Activated T-cell treated with anti-CD3 and anti-CD28 coated beads, Interleukin-2, amount 50 U/mL, for 24 hours (primary cell): ENCODE data around the gene TBC1D16.
"Not testable (repeated sequence)": the region's sequence is repeated elsewhere in the genome, so short reads cannot be mapped to it uniquely, and the experiment has no call there.

Source experiments
- DNase-seq: peaks from one replicate; pipeline ENCODE4 v3.0.0-alpha.2; 2020
- H3K27ac Mint-ChIP-seq: 2 replicates; pipeline ENCODE4 v1.8.0; 2020; ENCODE audit warnings: mild to moderate bottlenecking, mixed read lengths
- H3K27me3 Mint-ChIP-seq: 2 replicates; pipeline ENCODE4 v1.8.0; 2020; ENCODE audit warnings: mixed read lengths
- H3K36me3 Mint-ChIP-seq: 2 replicates; pipeline ENCODE4 v1.8.0; 2020; ENCODE audit warnings: low read depth, mixed read lengths
- H3K4me1 Mint-ChIP-seq: 2 replicates; pipeline ENCODE4 v1.8.0; 2020; ENCODE audit warnings: low read depth, mixed read lengths
- H3K4me3 Mint-ChIP-seq: 2 replicates; pipeline ENCODE4 v1.8.0; 2020; ENCODE audit warnings: mild to moderate bottlenecking, moderate library complexity, mixed read lengths
- H3K9me3 Mint-ChIP-seq: 2 replicates; pipeline ENCODE4 v1.8.0; 2020; ENCODE audit warnings: mixed read lengths

The TBC1D16 gene

DNA sequence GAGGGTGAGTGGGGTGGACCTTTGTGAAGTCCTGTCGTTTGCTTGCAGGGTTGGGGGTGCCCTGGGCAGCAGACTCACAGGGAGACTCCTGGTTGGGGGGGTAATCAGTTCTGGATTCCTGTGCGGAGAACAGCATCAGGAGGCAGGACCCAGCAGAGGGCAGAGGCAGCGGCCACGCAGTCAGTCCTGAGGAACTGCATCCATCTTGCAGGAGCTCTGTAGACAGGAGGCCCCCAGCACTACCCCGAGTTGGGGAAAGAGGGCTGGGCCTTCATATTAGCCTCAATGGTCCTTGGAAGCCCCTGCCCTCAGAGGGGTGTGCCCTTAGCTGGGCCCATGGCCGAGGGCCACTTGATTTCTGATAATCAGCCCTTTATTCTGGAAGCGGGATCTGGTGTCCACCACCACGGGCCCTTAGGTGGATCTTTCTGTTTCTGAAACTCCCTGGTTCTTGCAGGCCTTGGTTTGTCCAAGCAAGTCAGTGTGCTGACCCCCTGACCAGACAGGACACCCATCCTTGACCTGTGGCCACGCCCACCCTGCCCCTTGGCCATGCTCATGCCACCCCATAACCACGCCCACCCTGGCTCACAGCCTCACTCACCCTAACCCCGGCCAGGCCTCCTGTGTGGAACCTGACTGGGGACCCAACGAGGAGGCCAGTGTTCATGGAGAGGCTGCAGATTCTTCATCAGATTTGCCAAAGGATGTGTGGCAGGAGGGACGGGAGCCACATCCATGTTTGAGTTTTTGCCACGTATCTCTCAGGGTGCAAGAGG is 122.9 kb downstream of the TBC1D16 start:
- Mint-ChIP-seq H3K36me3 (no peaks in the 10 kb centered on the region), H3K4me3 (no peak overlapping the region), H3K27me3 (peaks cover 17% of the 10 kb centered on the region), H3K27ac (no peak overlapping the region), H3K9me3 (no peaks in the 10 kb centered on the region), H3K4me1 (no peaks in the 10 kb centered on the region)
- DNase-seq, result no peak

DNA sequence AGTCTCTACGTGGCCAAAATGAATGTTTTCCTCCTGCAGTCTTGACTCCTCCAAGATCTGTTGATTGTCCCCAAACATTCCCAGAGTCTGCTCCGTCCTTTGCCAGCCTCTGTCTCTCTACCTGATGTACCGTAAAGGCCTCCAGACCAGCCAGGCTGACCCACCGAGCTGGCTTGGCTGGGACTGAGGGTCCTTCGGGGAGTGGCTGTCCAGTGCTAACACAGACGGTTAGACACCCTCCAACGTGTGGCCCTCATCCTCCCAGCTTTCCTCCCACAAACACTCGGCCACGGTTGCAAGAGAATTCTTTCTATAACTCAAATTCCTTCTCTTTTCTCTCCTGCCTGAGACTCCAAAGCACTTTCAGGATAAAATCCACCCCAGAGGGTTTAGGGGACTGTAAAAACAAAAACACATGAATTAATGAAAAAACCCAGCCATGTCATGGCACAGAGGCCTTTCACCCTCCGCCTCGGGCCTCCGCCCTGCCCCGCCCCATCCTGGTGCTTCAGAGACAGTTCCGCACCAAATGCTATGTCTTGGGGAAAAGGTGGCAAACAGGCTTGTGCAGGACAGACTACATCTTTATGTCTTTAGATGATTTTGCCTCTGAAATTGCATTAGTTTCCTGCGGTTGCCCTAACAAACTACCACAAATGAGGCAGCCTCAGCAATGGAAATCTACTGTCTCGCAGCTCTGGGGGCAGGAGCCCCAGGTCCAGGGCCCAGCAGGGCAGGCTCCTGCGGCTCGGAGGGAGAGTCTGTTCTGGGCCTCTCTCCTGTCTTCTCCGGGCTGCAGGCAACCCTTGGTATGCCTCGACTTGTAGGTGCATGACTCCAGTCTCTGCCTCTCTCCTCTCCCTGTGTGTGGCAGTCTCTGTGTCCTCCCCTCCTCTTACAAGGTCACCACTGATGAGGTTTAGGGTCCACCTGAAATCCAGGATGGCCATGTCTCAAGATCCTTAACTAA is 124.0 kb downstream of the TBC1D16 start:
- DNase-seq, result no peak
- Mint-ChIP-seq H3K4me3 (no peak overlapping the region), H3K27me3 (peaks cover 18% of the 10 kb centered on the region), H3K27ac (no peak overlapping the region), H3K36me3 (no peaks in the 10 kb centered on the region), H3K9me3 (no peaks in the 10 kb centered on the region), H3K4me1 (no peaks in the 10 kb centered on the region)

DNA sequence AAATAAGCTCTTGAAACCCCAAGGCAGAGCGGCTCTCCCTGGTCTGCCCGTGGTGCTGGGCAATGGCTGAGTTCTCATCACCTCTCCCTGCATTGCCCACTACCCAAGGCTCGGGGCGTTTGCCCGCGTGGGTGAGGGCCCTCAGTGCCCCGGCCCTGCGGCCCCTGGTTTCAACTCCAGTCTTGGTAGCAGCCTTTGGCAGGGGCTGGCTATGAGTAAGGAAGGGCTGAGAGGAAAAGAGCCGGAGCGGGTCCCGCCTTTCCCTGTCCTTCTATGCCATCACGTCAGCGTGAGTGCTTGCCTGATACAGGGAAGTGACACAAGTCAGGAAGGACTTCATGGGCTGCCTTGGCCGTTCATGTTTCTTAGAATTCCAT is 124.7 kb downstream of the TBC1D16 start:
- Mint-ChIP-seq H3K27ac (no peak overlapping the region), H3K4me1 (no peaks in the 10 kb centered on the region)

DNA sequence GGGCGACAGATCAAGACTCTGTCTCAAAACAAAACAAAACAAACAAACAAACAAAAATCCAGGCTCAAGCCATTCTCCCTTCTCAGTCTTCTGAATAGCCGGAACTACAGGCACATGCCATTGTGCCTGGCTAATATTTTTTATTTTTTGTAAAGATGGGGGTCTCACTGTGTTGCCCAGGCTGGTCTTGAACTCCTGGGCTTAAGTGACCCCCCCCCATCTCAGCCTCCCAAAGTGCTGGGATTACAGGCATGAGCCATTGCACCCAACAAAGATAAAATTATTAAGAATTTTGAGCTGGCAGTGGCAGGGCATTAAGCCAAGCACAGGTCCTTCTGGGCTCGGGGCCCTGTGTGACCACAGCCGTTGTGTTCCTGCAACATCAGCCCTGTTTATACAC is 126.6 kb downstream of the TBC1D16 start:
- no peaks in the 10 kb centered on the region for H3K9me3 Mint-ChIP-seq
- H3K27me3 Mint-ChIP-seq, result peaks cover 12% of the 10 kb centered on the region
- no peak for DNase-seq
- H3K36me3 Mint-ChIP-seq, result no peaks in the 10 kb centered on the region
- no peak overlapping the region for H3K4me3 Mint-ChIP-seq
- no peak overlapping the region for H3K27ac Mint-ChIP-seq
- H3K4me1 Mint-ChIP-seq, result no peaks in the 10 kb centered on the region

More for the DNA sequence above, 124.7 kb downstream of the TBC1D16 start:
- DNase-seq, result no peak
- H3K27me3 Mint-ChIP-seq, result peaks cover 16% of the 10 kb centered on the region
- no peaks in the 10 kb centered on the region for H3K36me3 Mint-ChIP-seq
- no peak overlapping the region for H3K4me3 Mint-ChIP-seq
- H3K9me3 Mint-ChIP-seq, result no peaks in the 10 kb centered on the region

DNA sequence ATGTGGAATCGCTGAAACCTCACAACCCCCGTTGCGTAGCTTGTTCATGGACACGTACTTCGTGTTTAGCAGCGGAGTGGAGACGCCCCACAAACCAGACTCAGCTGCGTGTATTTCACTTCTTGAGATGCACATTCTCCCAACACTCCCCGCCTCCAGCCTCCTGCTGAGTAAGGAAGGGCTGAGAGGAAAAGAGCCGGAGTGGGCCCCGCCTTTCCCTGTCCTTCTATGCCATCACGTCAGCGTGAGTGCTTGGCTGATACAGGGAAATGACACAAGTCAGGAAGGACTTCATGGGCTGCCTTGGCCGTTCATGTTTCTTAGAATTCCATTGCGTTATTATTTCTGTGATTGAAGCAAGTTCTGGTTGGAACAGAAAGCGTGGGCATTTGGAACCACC is 127.8 kb downstream of the TBC1D16 start:
- no peak for DNase-seq
- Mint-ChIP-seq H3K4me3 (no peak overlapping the region), H3K4me1 (no peaks in the 10 kb centered on the region), H3K36me3 (no peaks in the 10 kb centered on the region), H3K27me3 (peaks cover 9% of the 10 kb centered on the region), H3K27ac (no peak overlapping the region), H3K9me3 (no peaks in the 10 kb centered on the region)

DNA sequence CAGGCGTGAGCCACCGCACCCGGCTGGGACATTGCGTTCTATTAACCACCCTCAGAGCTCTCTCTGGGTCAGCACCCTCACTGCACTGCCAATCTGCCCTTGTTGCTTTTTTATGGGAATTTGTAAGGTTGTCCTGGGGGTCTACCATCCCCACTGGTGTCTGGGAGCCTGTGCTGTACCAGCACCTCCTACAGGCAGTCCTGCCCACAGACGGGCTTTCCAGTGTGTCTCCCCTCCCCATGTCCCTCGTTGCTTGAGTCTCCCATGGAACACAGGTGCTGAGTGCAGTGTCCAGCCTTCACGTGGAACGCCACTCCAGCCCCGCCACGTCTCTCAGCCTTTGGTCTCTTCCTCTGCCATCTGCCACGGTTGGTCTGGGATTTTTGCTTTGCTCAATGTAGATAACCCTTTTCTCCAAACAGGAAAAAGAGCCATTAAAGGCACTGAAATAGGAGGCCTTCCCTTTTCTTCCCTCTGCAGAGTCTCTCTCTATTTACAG is 128.4 kb downstream of the TBC1D16 start:
- H3K4me3 Mint-ChIP-seq, result no peak overlapping the region
- no peaks in the 10 kb centered on the region for H3K36me3 Mint-ChIP-seq
- no peaks in the 10 kb centered on the region for H3K9me3 Mint-ChIP-seq
- no peaks in the 10 kb centered on the region for H3K4me1 Mint-ChIP-seq
- no peak for DNase-seq
- peaks cover 9% of the 10 kb centered on the region for H3K27me3 Mint-ChIP-seq
- H3K27ac Mint-ChIP-seq, result no peak overlapping the region

DNA sequence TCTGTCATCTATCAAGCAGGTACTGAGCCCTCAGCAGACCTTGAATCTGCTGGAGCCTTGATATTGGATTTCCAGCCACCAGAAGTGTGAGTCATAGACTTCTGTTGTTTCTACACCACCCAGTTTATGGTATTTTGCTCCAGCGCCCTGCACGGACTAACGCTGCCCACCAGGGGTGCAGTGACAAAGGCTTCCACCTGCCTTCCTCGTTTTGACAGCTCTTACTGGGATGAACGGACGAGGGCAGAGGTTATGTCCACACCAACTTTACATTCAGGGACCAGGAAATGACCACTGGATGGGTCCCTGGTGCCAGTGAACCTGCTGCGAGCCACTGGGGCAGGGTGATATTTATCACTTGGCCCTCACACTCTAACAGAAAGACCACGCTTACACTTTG is 129.8 kb downstream of the TBC1D16 start:
- Mint-ChIP-seq H3K4me3 (no peak overlapping the region), H3K27ac (no peak overlapping the region), H3K4me1 (no peaks in the 10 kb centered on the region), H3K36me3 (no peaks in the 10 kb centered on the region), H3K9me3 (no peaks in the 10 kb centered on the region), H3K27me3 (peaks cover 9% of the 10 kb centered on the region)
- DNase-seq, result no peak

DNA sequence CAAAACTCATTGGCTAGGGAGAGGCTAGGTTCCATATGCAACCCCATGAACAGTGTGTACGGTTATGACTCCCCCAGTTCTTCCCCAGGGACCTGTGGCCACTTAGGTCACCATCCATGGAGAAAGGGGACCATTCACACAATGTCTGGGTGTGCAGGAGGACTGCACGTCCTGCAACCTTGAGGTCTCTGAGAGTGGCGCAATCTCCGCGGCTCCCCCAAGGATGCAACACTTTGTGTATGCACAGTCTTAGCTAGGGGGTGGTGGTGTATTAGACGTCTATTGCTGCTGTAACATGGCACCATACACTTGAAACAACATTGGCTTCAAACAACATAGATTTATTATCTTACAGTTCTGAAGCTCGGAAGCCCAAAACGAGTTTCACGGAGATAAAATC is 130.8 kb downstream of the TBC1D16 start:
- no peaks in the 10 kb centered on the region for H3K36me3 Mint-ChIP-seq
- DNase-seq, result no peak
- no peaks in the 10 kb centered on the region for H3K9me3 Mint-ChIP-seq
- H3K27ac Mint-ChIP-seq, result no peak overlapping the region
- H3K27me3 Mint-ChIP-seq, result peaks cover 9% of the 10 kb centered on the region
- no peak overlapping the region for H3K4me3 Mint-ChIP-seq
- H3K4me1 Mint-ChIP-seq, result no peaks in the 10 kb centered on the region

DNA sequence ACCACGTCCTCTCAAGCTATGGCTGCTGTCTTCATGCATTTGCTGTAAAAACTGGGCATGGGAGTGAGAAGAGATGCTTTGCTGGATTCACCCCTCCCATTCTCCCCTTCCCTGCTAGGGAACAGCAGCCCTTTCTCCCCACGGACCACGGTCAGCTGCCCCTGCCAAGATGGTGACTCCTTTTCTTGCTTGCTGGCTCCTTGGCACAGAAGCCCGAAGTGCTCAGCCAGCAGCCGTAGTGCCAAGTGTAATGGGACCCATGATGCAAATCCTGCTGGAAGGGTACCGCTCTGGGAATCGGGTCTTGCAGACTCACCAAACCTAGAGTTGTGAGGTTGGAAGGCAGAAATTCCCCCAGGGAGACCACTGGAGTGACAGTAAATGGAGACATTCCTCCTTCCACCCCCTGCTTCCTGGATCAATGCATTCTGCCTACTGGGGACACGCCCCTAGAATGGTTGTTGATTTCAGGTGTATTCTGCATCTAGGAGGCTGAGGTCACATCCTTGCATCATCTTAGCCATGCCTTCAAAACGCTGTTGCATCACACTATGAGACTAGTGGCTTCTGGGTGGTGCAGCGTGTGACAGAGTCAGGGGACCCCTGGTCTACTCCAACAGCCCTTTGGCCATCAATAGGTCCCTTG is 133.4 kb downstream of the TBC1D16 start:
- Mint-ChIP-seq H3K4me1 (no peaks in the 10 kb centered on the region), H3K36me3 (no peaks in the 10 kb centered on the region), H3K9me3 (peaks cover 4% of the 10 kb centered on the region), H3K27me3 (peaks cover 16% of the 10 kb centered on the region), H3K27ac (no peak overlapping the region), H3K4me3 (no peak overlapping the region)
- DNase-seq, result no peak

DNA sequence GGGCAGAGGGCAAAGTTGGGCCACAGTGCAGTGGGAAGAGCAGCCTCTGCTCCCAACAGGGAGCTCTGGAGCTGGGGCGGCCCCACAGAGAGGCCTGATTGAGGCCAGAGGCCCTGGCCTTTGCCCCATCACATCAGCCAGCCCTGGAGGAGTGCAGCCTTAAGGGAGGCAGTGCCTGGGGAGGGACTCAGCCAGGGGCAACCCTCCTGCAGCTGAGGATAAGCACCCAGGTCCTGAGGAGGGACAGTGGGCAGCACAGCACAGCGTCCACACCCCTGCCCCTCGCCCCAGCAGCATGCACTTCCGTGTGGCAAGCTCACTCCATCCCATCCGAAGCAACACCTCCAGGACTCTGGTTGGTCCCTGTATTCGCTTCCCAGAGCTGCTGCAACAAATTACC is 134.5 kb downstream of the TBC1D16 start:
- no peaks in the 10 kb centered on the region for H3K36me3 Mint-ChIP-seq
- H3K4me1 Mint-ChIP-seq, result no peaks in the 10 kb centered on the region
- DNase-seq, result no peak
- H3K4me3 Mint-ChIP-seq, result no peak overlapping the region
- no peak overlapping the region for H3K27ac Mint-ChIP-seq
- H3K27me3 Mint-ChIP-seq, result peaks cover 18% of the 10 kb centered on the region
- peaks cover 4% of the 10 kb centered on the region for H3K9me3 Mint-ChIP-seq

DNA sequence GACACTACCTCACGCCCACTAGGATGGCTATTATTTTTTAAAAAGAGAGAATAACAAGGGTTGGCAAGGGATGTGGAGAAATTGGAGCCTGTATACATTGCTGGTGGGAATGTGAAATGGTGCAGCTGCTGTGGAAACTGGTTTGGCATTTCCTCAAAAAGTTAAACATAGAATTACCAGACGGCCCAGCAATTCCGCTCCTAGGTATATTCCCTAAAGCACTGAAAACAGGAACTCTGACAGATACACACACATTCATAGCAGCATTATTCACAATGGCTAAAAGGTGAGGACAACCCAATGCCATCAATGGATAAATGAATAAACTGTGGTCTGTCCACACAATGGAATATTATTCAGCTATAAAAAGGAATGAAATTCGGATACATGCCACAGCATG is 136.1 kb downstream of the TBC1D16 start:
- Mint-ChIP-seq H3K27me3 (peaks cover 23% of the 10 kb centered on the region), H3K4me1 (no peaks in the 10 kb centered on the region), H3K9me3 (peaks cover 4% of the 10 kb centered on the region), H3K27ac (no peak overlapping the region), H3K4me3 (no peak overlapping the region), H3K36me3 (no peaks in the 10 kb centered on the region)
- no peak for DNase-seq

DNA sequence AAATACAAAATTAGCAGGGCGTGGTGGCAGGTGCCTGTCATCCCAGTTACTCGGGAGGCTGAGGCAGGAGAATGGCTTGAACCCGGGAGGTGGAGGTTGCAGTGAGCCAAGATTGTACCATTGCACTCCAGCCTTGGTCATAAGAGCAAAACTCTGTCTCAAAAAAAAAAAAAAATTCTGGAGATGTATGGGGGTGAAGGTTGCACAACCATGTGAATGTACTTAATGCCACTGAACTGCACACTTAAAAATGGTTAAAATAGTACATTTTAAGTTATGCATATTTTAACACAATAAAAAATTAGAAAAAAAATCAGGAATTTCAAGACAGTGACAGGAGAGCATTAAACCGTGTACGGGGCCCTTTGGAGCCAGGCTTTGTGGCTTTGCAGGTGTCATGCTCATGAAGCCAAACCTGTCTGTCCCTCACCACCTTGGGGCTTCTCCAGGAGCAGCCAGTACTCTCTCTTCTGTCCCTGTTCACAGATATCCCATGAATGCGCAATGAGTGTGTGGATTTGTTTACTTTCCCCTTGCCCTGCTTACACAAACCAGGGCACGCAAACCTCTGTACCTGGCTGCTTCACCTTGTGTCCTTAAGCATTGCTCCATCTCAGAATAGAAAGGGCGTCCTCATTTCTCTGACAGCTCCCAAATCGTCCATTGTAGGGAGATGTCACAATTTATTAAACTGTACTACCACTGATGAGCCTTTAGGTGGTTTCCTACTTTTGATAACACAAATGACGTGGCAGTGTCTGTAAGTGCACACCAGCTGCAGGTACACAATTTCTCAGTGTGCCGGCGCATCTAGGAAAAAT is 138.2 kb downstream of the TBC1D16 start:
- Mint-ChIP-seq H3K4me3 (no peak overlapping the region), H3K27me3 (peaks cover 28% of the 10 kb centered on the region), H3K27ac (no peak overlapping the region), H3K36me3 (no peaks in the 10 kb centered on the region), H3K9me3 (peaks cover 4% of the 10 kb centered on the region), H3K4me1 (no peaks in the 10 kb centered on the region)
- DNase-seq, result no peak

DNA sequence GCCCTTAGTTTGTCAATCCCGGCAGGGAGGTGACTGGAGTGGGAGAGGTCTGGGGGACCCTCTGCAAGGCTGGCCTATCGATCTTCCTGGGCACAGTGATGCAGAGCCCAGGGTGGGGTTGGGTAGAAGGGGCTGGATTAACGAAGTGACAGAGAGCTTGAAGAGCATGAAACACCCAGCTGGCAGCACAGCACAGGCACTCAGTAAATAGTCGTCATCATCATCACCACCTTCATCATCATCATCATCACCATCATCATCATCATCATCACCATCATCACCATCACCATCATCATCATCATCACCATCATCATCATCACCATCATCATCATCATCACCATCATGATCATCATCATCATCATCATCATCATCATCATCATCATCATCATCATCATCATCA is 142.2 kb downstream of the TBC1D16 start:
- H3K9me3 Mint-ChIP-seq, H3K4me3 Mint-ChIP-seq, DNase-seq, H3K36me3 Mint-ChIP-seq, H3K27ac Mint-ChIP-seq, H3K4me1 Mint-ChIP-seq: not testable (repeated sequence)
- H3K27me3 Mint-ChIP-seq, result peaks cover 50% of the 10 kb centered on the region
